ENCODE measurements around the gene VAV2. TPM values are rescaled to one million over a fixed set of nuclear protein-coding genes. Genes with fewer than 3 reads are reported as not detected.

Gene VAV2
- total and polyA plus RNA-seq, 11 donors: 3.3 to 9.9 (median 5.3) TPM

- Histone ChIP-seq H3K9me3 (no peaks in the 10 kb centered on the region), H3K4me3 (no peak overlapping the region), H3K4me1 (peaks cover 0 to 44% (median 11%) of the 10 kb centered on the region in 12 donors), H3K27ac (no peak overlapping the region), H3K27me3 (no peaks in the 10 kb centered on the region), H3K36me3 (peaks cover 0 to 10% (median 0%) of the 10 kb centered on the region in 9 donors)
- TF ChIP-seq POLR2A (IDR thresholded peaks at IDR 0.05) (no peak), CTCF (IDR thresholded peaks at IDR 0.05) (no peak)
- intact Hi-C loops (cut with DNase I): loop anchor here in 3 of 10 donors (10.0 kb wide), 2 partner anchors 308 to 318 kb away; no protein-coding TSS in a partner anchor
- ATAC-seq: no peak
- 90 to 92% (median 91%) methylated on average over 16 to 17 of the region's 17 CpGs for WGBS, 4 donors
- DNase-seq: peak in 1 of 5 donors; percentile 35
Measured at GRCh38 chr9:133786907-133787753, 205.0 kb downstream of the VAV2 start.

GRCh38 chr9:133786371-133786753 is 205.8 kb downstream of the VAV2 start:
- Histone ChIP-seq H3K27ac (no peak overlapping the region), H3K9me3 (no peaks in the 10 kb centered on the region), H3K27me3 (no peaks in the 10 kb centered on the region), H3K4me3 (no peak overlapping the region), H3K4me1 (peaks cover 0 to 44% (median 11%) of the 10 kb centered on the region in 12 donors), H3K36me3 (peaks cover 0 to 10% (median 0%) of the 10 kb centered on the region in 9 donors)
- TF ChIP-seq CTCF (IDR thresholded peaks at IDR 0.05) (no peak), POLR2A (IDR thresholded peaks at IDR 0.05) (no peak)
- no peak for ATAC-seq
- DNase-seq: peak in 1 of 5 donors; percentile 46
- intact Hi-C loops (cut with DNase I): loop anchor here in 3 of 10 donors (10.0 kb wide), 2 partner anchors 308 to 318 kb away; no protein-coding TSS in a partner anchor
- 85 to 97% (median 89%) methylated on average over 11 of the region's 11 CpGs for WGBS, 4 donors

GRCh38 chr9:133785753-133786370 is 206.3 kb downstream of the VAV2 start:
- 90 to 96% (median 95%) methylated on average over 16 of the region's 16 CpGs for WGBS, 4 donors
- H3K4me1 ChIP-seq: peaks cover 0 to 44% (median 11%) of the 10 kb centered on the region in 12 donors
- H3K27me3 ChIP-seq: no peaks in the 10 kb centered on the region
- H3K9me3 ChIP-seq: no peaks in the 10 kb centered on the region
- TF ChIP-seq CTCF (IDR thresholded peaks at IDR 0.05) (no peak), POLR2A (IDR thresholded peaks at IDR 0.05) (no peak)
- no peak overlapping the region for H3K27ac ChIP-seq
- intact Hi-C loops (cut with DNase I): loop anchor here in 3 of 10 donors (10.0 kb wide), 2 partner anchors 309 to 319 kb away; no protein-coding TSS in a partner anchor
- no peak for ATAC-seq
- no peak for DNase-seq
- H3K4me3 ChIP-seq: no peak overlapping the region
- H3K36me3 ChIP-seq: peaks cover 0 to 8% (median 0%) of the 10 kb centered on the region in 9 donors

All from heart left ventricle (tissue), 16 donors.